K562 (cell line): ENCODE results near the gene CBLC. TPM values are rescaled to one million over a fixed set of nuclear protein-coding genes. Genes with fewer than 3 reads are reported as not detected.

Experiments
- ARHGAP35 ChIP-seq: fragments of 450-650 bp; IDR thresholded peaks from 2 replicates; pipeline ENCODE4 v1.6.1; 2018; ENCODE audit not compliant: partially characterized antibody
- ARID1B ChIP-seq: fragments of 450-650 bp; IDR thresholded peaks from 2 replicates; pipeline ENCODE4 v1.6.1; 2016; ENCODE audit warnings: antibody characterized with exemption, mild to moderate bottlenecking, inconsistent platforms
- ARNT ChIP-seq, 2 experiments: fragments of 450-650 bp; IDR thresholded peaks; 2 replicates each; pipeline ENCODE4 v1.6.1; 2016; ENCODE audit warnings: mild to moderate bottlenecking in 1 of 2
- DPF2 ChIP-seq: fragments of 450-650 bp; IDR thresholded peaks from 2 replicates; pipeline ENCODE4 v1.6.1; 2016
- EP400 ChIP-seq: fragments of 450-650 bp; IDR thresholded peaks from 2 replicates; pipeline ENCODE4 v1.6.1; 2017; ENCODE audit warnings: antibody characterized with exemption, mild to moderate bottlenecking, moderate library complexity
- FOXK2 ChIP-seq, 2 experiments: fragments of 450-650 bp; IDR thresholded peaks in 1 of 2; conservative IDR thresholded peaks in 1 of 2; 2 replicates each; pipeline ENCODE4 v1.6.1; 2016; ENCODE audit warnings: low read depth in 2 of 2, mild to moderate bottlenecking in 1 of 2
- HDGF ChIP-seq: fragments of 450-650 bp; IDR thresholded peaks from 2 replicates; pipeline ENCODE4 v1.6.1; 2016
- LCOR ChIP-seq: sonication (generic); formaldehyde crosslinking; IDR thresholded peaks from 2 replicates; pipeline ENCODE4 v1.8.0; 2022; ENCODE audit warnings: mild to moderate bottlenecking, missing genetic modification reagents
- MED1 ChIP-seq: sonication (generic); formaldehyde crosslinking; IDR thresholded peaks from 2 replicates; pipeline ENCODE4 v1.8.1; 2023; ENCODE audit warnings: missing genetic modification reagents, borderline replicate concordance
- MTA3 ChIP-seq: fragments of 450-650 bp; formaldehyde crosslinking; IDR thresholded peaks from 2 replicates; pipeline ENCODE4 v1.6.1; 2017; ENCODE audit warnings: mild to moderate bottlenecking, borderline replicate concordance
- TAF7 ChIP-seq: fragments of 450-650 bp; IDR thresholded peaks from 2 replicates; pipeline ENCODE4 v1.6.1; 2016; ENCODE audit warnings: missing genetic modification characterization, missing compliant biosample characterization
- TBL1XR1 ChIP-seq, 2 experiments: IDR thresholded peaks; 2 replicates each; pipeline ENCODE4 v1.6.1; 2012; ENCODE audit warnings: improper control_type of control experiment in 2 of 2, low read length in 2 of 2, mild to moderate bottlenecking in 1 of 2
- ZBTB1 ChIP-seq: sonication (generic); formaldehyde crosslinking; IDR thresholded peaks from 2 replicates; pipeline ENCODE4 v1.8.1; 2023; ENCODE audit warnings: missing genetic modification reagents, low read depth, mild to moderate bottlenecking, borderline replicate concordance
- ZBTB7A ChIP-seq: IDR thresholded peaks from 2 replicates; pipeline ENCODE4 v1.6.1; 2011; ENCODE audit warnings: low read depth, mild to moderate bottlenecking, low read length, moderate library complexity, borderline replicate concordance; ENCODE audit not compliant: control insufficient read depth
- ZNF121 ChIP-seq: sonication (generic); formaldehyde crosslinking; conservative IDR thresholded peaks from 2 replicates; pipeline ENCODE4 v1.8.0; 2022; ENCODE audit warnings: missing genetic modification reagents
- ZNF583 ChIP-seq: fragments of 250-450 bp; sonication (Bioruptor Pico); IDR thresholded peaks from 2 replicates; pipeline ENCODE4 v1.4.0; 2020
- polyA plus RNA-seq, 8 experiments: library from polyadenylated mRNA; depleted of rRNA in 4 of 8; stranded (reverse) in 5 of 8; unstranded in 3 of 8; fragments of >200 nt; fragmentation: Nextera tagmentation in 2 of 8; fragmentation: Illumina TruSeq in 1 of 8; extraction: Ambion mirVana in 2 of 8; extraction: Trizol in 1 of 8; gene quantifications; 2 replicates each; pipeline versions ENCODE4 v1.2.1 to v1.2.3, GENCODE V29; 2011 to 2014; ENCODE audit warnings: inconsistent platforms in 1 of 8, missing spikeins in 1 of 8
- total RNA-seq, 7 experiments: library from RNA; depleted of rRNA in 6 of 7; stranded (reverse); fragments of >200 nt in 6 of 7; fragmentation: Illumina TruSeq in 2 of 7; extraction: Trizol in 2 of 7; gene quantifications; 2 replicates each; pipeline versions ENCODE4 v1.2.1 to v1.2.3, GENCODE V29; 2011 to 2021; ENCODE audit warnings: low replicate concordance in 1 of 7
- TF ChIP-seq, protein P1 (sequence below), 3 experiments: IDR thresholded peaks in 2 of 3; conservative IDR thresholded peaks in 1 of 3; 2 replicates each; pipeline ENCODE4 v1.5.1; 2011 to 2012; ENCODE audit warnings: low read length in 3 of 3, mild to moderate bottlenecking in 3 of 3, control low read depth in 2 of 3, improper control_type of control experiment in 1 of 3, inconsistent platforms in 1 of 3, low read depth in 1 of 3, mixed read lengths in 1 of 3, moderate library complexity in 1 of 3; ENCODE audit not compliant: insufficient read depth in 2 of 3
- TF ChIP-seq, protein P2 (sequence below), 3 experiments: fragments of 200-800 bp in 1 of 3; fragments of 250-450 bp in 1 of 3; fragments of 450-650 bp in 1 of 3; sonication (Bioruptor Pico) in 1 of 3; sonication (Bioruptor generic) in 1 of 3; formaldehyde crosslinking in 1 of 3; IDR thresholded peaks; 2 replicates each; pipeline versions ENCODE4 v1.6.1 to v1.8.0; 2016 to 2022; ENCODE audit warnings: mild to moderate bottlenecking in 2 of 3, missing genetic modification characterization in 2 of 3, missing compliant biosample characterization in 1 of 3, moderate library complexity in 1 of 3
- TF ChIP-seq, protein P3 (sequence below): sonication (generic); formaldehyde crosslinking; IDR thresholded peaks from 2 replicates; pipeline ENCODE4 v1.5.0; 2020; ENCODE audit warnings: missing genetic modification reagents
- TF ChIP-seq, protein P4 (sequence below): fragments of 450-650 bp; formaldehyde crosslinking; IDR thresholded peaks from 2 replicates; pipeline ENCODE4 v1.4.0; 2020; ENCODE audit warnings: mild to moderate bottlenecking, moderate library complexity

Gene CBLC
- total and polyA plus RNA-seq, 9 of the 15 experiments (the other 6 are each of a cell fraction or from before 2014, with no cell fraction given): 0.09 TPM; not detected in 8

DNA sequence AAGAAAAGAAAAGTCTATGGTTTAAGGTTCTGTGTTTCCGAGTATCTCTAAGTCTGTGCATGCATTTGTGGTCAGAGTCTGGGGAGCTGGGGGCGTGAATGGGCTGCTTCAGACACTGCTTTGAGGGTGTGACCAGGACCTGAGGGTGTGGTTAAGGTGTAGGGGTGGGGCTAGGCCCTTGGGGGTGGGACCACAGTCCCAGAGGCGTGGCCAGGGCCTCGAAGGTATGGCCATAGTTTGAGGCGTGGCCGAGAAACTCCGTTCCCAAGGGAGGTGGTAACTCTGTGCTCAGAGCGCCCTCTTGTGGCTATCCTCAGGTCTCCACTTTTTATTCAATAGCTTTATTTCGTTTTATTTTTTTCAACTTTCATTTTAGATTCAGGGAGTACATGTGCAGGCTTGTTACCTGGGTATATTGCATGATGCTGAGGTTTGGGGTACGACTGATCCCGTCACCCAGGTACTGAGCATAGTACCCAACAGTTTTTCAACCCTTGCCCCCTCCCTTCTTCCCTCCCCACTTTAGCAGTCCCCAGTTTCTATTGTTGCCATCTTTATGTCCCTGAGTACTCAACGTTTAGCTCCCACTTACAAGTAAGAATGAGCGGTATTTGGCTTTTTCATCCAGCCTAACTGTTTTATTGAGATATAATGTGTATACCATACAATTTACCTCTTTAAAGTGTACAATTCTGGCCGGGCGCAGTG lies 7.0 kb upstream of the CBLC start (continued):
- TF ChIP-seq, protein P1, sequence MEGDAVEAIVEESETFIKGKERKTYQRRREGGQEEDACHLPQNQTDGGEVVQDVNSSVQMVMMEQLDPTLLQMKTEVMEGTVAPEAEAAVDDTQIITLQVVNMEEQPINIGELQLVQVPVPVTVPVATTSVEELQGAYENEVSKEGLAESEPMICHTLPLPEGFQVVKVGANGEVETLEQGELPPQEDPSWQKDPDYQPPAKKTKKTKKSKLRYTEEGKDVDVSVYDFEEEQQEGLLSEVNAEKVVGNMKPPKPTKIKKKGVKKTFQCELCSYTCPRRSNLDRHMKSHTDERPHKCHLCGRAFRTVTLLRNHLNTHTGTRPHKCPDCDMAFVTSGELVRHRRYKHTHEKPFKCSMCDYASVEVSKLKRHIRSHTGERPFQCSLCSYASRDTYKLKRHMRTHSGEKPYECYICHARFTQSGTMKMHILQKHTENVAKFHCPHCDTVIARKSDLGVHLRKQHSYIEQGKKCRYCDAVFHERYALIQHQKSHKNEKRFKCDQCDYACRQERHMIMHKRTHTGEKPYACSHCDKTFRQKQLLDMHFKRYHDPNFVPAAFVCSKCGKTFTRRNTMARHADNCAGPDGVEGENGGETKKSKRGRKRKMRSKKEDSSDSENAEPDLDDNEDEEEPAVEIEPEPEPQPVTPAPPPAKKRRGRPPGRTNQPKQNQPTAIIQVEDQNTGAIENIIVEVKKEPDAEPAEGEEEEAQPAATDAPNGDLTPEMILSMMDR (IDR thresholded peaks at IDR 0.05 in 2 of 3, conservative IDR thresholded peaks at IDR 0.05 in 1 of 3; ENCODE audit: insufficient read depth in 2 of 3, low read depth in 1 of 3, low read length in 3 of 3): peak; percentile 78 to 97 (median 79)
- TF ChIP-seq, protein P2, sequence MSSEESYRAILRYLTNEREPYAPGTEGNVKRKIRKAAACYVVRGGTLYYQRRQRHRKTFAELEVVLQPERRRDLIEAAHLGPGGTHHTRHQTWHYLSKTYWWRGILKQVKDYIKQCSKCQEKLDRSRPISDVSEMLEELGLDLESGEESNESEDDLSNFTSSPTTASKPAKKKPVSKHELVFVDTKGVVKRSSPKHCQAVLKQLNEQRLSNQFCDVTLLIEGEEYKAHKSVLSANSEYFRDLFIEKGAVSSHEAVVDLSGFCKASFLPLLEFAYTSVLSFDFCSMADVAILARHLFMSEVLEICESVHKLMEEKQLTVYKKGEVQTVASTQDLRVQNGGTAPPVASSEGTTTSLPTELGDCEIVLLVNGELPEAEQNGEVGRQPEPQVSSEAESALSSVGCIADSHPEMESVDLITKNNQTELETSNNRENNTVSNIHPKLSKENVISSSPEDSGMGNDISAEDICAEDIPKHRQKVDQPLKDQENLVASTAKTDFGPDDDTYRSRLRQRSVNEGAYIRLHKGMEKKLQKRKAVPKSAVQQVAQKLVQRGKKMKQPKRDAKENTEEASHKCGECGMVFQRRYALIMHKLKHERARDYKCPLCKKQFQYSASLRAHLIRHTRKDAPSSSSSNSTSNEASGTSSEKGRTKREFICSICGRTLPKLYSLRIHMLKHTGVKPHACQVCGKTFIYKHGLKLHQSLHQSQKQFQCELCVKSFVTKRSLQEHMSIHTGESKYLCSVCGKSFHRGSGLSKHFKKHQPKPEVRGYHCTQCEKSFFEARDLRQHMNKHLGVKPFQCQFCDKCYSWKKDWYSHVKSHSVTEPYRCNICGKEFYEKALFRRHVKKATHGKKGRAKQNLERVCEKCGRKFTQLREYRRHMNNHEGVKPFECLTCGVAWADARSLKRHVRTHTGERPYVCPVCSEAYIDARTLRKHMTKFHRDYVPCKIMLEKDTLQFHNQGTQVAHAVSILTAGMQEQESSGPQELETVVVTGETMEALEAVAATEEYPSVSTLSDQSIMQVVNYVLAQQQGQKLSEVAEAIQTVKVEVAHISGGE (CRISPR knock-in tag; IDR thresholded peaks at IDR 0.05): no peak
- TF ChIP-seq TAF7 (tag) (0 out of 2 replicates have a peak, but pooled peaks have one; percentile 40), ARHGAP35 (no peak), EP400 (peak; percentile 40; the same call in 1 of the 2 replicates), ZBTB7A (peak; percentile 56; the same call in 1 of the 2 replicates), DPF2 (peak; percentile 29; the same call in 1 of the 2 replicates), ZBTB1 (CRISPR knock-in tag) (no peak), MED1 (CRISPR knock-in tag) (no peak), ZNF583 (CRISPR knock-in tag) (no peak), HDGF (peak; percentile 70; the same call in 1 of the 2 replicates), TBL1XR1 (IDR thresholded peaks at IDR 0.05; ENCODE audit: low read length in 2 of 2) (0 out of 4 replicates have a peak, but pooled peaks of 1 of the 2 experiments have one; percentile 11), ZNF121 (CRISPR knock-in tag) (peak; percentile 76), FOXK2 (conservative IDR thresholded peaks at IDR 0.05 in 1 of 2, IDR thresholded peaks at IDR 0.05 in 1 of 2; ENCODE audit: low read depth in 2 of 2) (0 out of 4 replicates have a peak, but pooled peaks of 1 of the 2 experiments have one; percentile 23), LCOR (CRISPR knock-in tag) (0 out of 2 replicates have a peak, but pooled peaks have one; percentile 35), ARID1B (peak; percentile 13; the same call in 1 of the 2 replicates), ARNT (IDR thresholded peaks at IDR 0.05) (0 out of 4 replicates have a peak, but pooled peaks of 1 of the 2 experiments have one; percentile 63), MTA3 (0 out of 2 replicates have a peak, but pooled peaks have one; percentile 10)
- TF ChIP-seq, protein P3, sequence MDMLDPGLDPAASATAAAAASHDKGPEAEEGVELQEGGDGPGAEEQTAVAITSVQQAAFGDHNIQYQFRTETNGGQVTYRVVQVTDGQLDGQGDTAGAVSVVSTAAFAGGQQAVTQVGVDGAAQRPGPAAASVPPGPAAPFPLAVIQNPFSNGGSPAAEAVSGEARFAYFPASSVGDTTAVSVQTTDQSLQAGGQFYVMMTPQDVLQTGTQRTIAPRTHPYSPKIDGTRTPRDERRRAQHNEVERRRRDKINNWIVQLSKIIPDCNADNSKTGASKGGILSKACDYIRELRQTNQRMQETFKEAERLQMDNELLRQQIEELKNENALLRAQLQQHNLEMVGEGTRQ: no peak
- TF ChIP-seq, protein P4, sequence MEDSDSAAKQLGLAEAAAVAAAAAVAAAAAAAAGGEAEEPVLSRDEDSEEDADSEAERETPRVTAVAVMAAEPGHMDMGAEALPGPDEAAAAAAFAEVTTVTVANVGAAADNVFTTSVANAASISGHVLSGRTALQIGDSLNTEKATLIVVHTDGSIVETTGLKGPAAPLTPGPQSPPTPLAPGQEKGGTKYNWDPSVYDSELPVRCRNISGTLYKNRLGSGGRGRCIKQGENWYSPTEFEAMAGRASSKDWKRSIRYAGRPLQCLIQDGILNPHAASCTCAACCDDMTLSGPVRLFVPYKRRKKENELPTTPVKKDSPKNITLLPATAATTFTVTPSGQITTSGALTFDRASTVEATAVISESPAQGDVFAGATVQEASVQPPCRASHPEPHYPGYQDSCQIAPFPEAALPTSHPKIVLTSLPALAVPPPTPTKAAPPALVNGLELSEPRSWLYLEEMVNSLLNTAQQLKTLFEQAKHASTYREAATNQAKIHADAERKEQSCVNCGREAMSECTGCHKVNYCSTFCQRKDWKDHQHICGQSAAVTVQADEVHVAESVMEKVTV: peak; percentile 88
